Muscle of leg (tissue), 16 donors: Measurements from ENCODE around the gene MPC2. TPM values are rescaled to one million over a fixed set of nuclear protein-coding genes. Genes with fewer than 3 reads are reported as not detected.

Experiments
- DNase-seq: peaks from one replicate; pipeline ENCODE4 v3.0.0; 2013
- H3K27ac ChIP-seq: one replicate; pipeline ENCODE4 v1.5.1; 2013; ENCODE audit warnings: mild to moderate bottlenecking, low read length, control low read depth
- H3K27me3 ChIP-seq: one replicate; pipeline ENCODE4 v1.6.1; 2013; ENCODE audit warnings: low read length; ENCODE audit not compliant: control insufficient read depth, insufficient read depth
- H3K36me3 ChIP-seq: one replicate; pipeline ENCODE4 v1.6.1; 2013; ENCODE audit warnings: low read length; ENCODE audit not compliant: control insufficient read depth, insufficient read depth
- H3K4me1 ChIP-seq: one replicate; pipeline ENCODE4 v1.6.1; 2013; ENCODE audit warnings: low read length; ENCODE audit not compliant: control insufficient read depth, insufficient read depth
- H3K4me3 ChIP-seq: one replicate; pipeline ENCODE4 v1.5.1; 2013; ENCODE audit warnings: low read length, control low read depth
- H3K9me3 ChIP-seq: replicated peaks from 2 replicates; pipeline ENCODE4 v1.6.1; 2013; ENCODE audit warnings: low read depth, low read length; ENCODE audit not compliant: control insufficient read depth
- WGBS: methylation state at CpG from one replicate; pipeline ENCODE4 v1.1.5; 2013; ENCODE audit warnings: missing lambda C conversion rate; ENCODE audit not compliant: insufficient coverage; 5-methylcytosine and 5-hydroxymethylcytosine counted together
- long read RNA-seq, 11 donors: transcript quantifications; one replicate each; lab custom pipeline, GENCODE V29; 2026
- polyA plus RNA-seq, 8 donors: library from polyadenylated mRNA; unstranded; fragments of 120-200 nt; gene quantifications; one replicate each; pipeline versions ENCODE4 v1.2.1 to v1.2.3, GENCODE V29; 2013; ENCODE audit warnings: inconsistent platforms in 1 of 8, low replicate concordance in 1 of 8; ENCODE audit not compliant: insufficient read length in 8 of 8, insufficient read depth in 1 of 8
- total RNA-seq: library from RNA; stranded (reverse); fragments of 120-200 nt; gene quantifications from one replicate; pipeline ENCODE4 v1.2.4, GENCODE V29; 2013

Gene MPC2
- total RNA-seq (78.0 TPM), polyA plus RNA-seq (10 to 100 TPM; 63.0 to 74.6 (median 67.6) TPM)
- long read RNA-seq, donor 1, transcript MPC2-202 (5 exons, 2,177 nt) = major isoform, 35 of 35 reads
- long read RNA-seq, donor 1, partial matches to known transcripts = 0 of 35 reads
- long read RNA-seq, donor 1, other reads (novel, unspliced or antisense) = 0 of 35 reads
- long read RNA-seq, donor 2, partial matches to known transcripts = 0 of 3 reads
- long read RNA-seq, donor 2, other reads (novel, unspliced or antisense) = 0 of 3 reads
- long read RNA-seq, donor 3, transcript MPC2-202 (5 exons, 2,177 nt) = major isoform, 42 of 47 reads
- long read RNA-seq, donor 3, partial matches to known transcripts = 5 of 47 reads
- long read RNA-seq, donor 3, other reads (novel, unspliced or antisense) = 0 of 47 reads
- long read RNA-seq, donor 4, transcript MPC2-202 (5 exons, 2,177 nt) = major isoform, 41 of 87 reads
- long read RNA-seq, donor 4, partial matches to known transcripts = 46 of 87 reads
- long read RNA-seq, donor 4, other reads (novel, unspliced or antisense) = 0 of 87 reads
- long read RNA-seq, donor 5, transcript MPC2-202 (5 exons, 2,177 nt) = major isoform, 112 of 149 reads
- long read RNA-seq, donor 5, partial matches to known transcripts = 36 of 149 reads
- long read RNA-seq, donor 5, other reads (novel, unspliced or antisense) = 0 of 149 reads
- long read RNA-seq, donor 6, transcript MPC2-202 (5 exons, 2,177 nt) = major isoform, 115 of 155 reads
- long read RNA-seq, donor 6, partial matches to known transcripts = 40 of 155 reads
- long read RNA-seq, donor 6, other reads (novel, unspliced or antisense) = 0 of 155 reads
- long read RNA-seq, donor 7, transcript MPC2-202 (5 exons, 2,177 nt) = major isoform, 70 of 126 reads
- long read RNA-seq, donor 7, partial matches to known transcripts = 56 of 126 reads
- long read RNA-seq, donor 7, other reads (novel, unspliced or antisense) = 0 of 126 reads
- long read RNA-seq, donor 8, transcript MPC2-202 (5 exons, 2,177 nt) = major isoform, 37 of 72 reads
- long read RNA-seq, donor 8, partial matches to known transcripts = 35 of 72 reads
- long read RNA-seq, donor 8, other reads (novel, unspliced or antisense) = 0 of 72 reads
- long read RNA-seq, donor 9, transcript MPC2-202 (5 exons, 2,177 nt) = major isoform, 46 of 85 reads
- long read RNA-seq, donor 9, partial matches to known transcripts = 39 of 85 reads
- long read RNA-seq, donor 9, other reads (novel, unspliced or antisense) = 0 of 85 reads
- long read RNA-seq, donor 10, transcript MPC2-202 (5 exons, 2,177 nt) = major isoform, 74 of 140 reads
- long read RNA-seq, donor 10, partial matches to known transcripts = 65 of 140 reads
- long read RNA-seq, donor 10, other reads (novel, unspliced or antisense) = 0 of 140 reads
- long read RNA-seq, donor 11, transcript MPC2-202 (5 exons, 2,177 nt) = major isoform, 39 of 74 reads
- long read RNA-seq, donor 11, partial matches to known transcripts = 35 of 74 reads
- long read RNA-seq, donor 11, other reads (novel, unspliced or antisense) = 0 of 74 reads

- Histone ChIP-seq H3K4me3 (peak within 1 kb of the TSS; percentile 74), H3K9me3 (no peaks in the 10 kb centered on the region), H3K27me3 (no peaks in the 10 kb centered on the region), H3K27ac (peak within 1 kb of the TSS; percentile 98), H3K36me3 (no peaks in the 10 kb centered on the region), H3K4me1 (peaks cover 2% of the 10 kb centered on the region)
- DNase-seq = peak; percentile 93
- under 1% methylated on average over 50 of the region's 51 CpGs for WGBS
Measured at GRCh38 chr1:167936930-167937708, at the start of gene MPC2. Gene MPC2 (minus strand): TSS chr1:167937072. CDS start chr1:167935841, 1,231 bp downstream.

GRCh38 chr1:167984886-167985489, 48.1 kb upstream of the MPC2 start:
- DNase-seq = no peak
- Histone ChIP-seq H3K4me1 (no peaks in the 10 kb centered on the region), H3K36me3 (peaks cover 2% of the 10 kb centered on the region), H3K4me3 (no peak overlapping the region), H3K9me3 (no peaks in the 10 kb centered on the region), H3K27me3 (no peaks in the 10 kb centered on the region), H3K27ac (no peak overlapping the region)
- 83% methylated on average over 7 of the region's 8 CpGs for WGBS

DNA sequence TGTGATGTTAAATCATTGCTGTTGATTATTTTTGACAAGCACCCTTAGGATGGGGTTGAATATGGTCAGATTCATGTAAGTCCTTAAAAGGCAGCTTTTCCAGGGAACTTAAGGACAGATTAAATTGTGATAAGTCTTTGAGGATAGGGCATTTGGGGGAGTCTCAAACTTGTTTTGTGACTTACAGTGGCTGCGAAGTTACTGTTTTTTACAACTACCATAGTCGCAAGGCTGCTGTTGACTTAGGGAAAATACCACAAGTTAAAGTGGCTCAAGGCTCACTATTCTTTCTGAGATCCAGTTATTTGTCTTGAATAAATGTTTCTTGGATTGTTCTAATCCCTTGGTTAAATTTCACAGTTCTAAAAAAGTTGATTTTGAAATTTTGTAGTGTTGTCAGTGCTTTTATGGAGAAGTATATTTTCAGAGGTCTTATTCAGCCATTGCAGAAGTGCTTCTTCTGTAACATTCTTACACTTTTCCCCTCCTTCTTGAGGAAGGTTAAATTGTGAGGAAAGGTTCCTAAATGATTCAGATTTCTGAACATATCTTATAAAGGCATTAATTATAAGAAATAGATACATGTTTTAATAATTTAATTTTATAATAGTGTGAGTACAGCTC, 47.0 kb upstream of the MPC2 start:
- Histone ChIP-seq H3K36me3 (peaks cover 4% of the 10 kb centered on the region), H3K4me3 (no peak overlapping the region)
- no CpG with 5 or more reads among the region's 2 CpGs for WGBS

GRCh38 chr1:167981933-167982332, 45.1 kb upstream of the MPC2 start:
- DNase-seq = no peak
- Histone ChIP-seq H3K4me3 (no peak overlapping the region), H3K27ac (no peak overlapping the region), H3K27me3 (no peaks in the 10 kb centered on the region), H3K4me1 (no peaks in the 10 kb centered on the region), H3K9me3 (no peaks in the 10 kb centered on the region), H3K36me3 (peaks cover 7% of the 10 kb centered on the region)
- 100% methylated on average over 2 of the region's 9 CpGs for WGBS

More for the DNA sequence above, 47.0 kb upstream of the MPC2 start:
- Histone ChIP-seq H3K27ac (no peak overlapping the region), H3K9me3 (no peaks in the 10 kb centered on the region), H3K27me3 (no peaks in the 10 kb centered on the region), H3K4me1 (no peaks in the 10 kb centered on the region)
- DNase-seq = no peak

DNA sequence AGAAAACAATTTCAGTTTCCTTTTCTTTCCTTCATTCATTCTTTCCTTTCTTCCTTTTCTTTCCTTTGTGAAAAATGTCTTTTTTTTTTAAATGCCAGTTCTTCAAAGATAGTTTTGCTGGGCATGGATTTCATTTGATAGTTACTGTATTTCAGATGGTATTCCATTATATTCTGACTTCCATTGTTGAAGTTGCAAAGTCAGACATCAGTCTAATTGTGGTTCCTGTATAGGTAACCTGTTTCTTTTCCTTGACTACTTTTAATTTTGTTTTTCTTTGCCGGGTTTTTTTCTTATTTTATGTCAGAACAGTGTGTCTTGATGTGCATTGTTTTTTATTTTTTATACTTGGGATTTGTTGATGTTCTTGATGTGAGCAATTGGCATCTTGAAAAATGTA, 40.4 kb upstream of the MPC2 start:
- no peak for DNase-seq
- Histone ChIP-seq H3K36me3 (peaks cover 12% of the 10 kb centered on the region), H3K4me3 (no peak overlapping the region), H3K27ac (no peak overlapping the region), H3K9me3 (no peaks in the 10 kb centered on the region), H3K27me3 (no peaks in the 10 kb centered on the region), H3K4me1 (no peaks in the 10 kb centered on the region)
- no CpG with 5 or more reads among the region's 1 CpG for WGBS

GRCh38 chr1:167974698-167975097, 37.8 kb upstream of the MPC2 start:
- H3K4me3 ChIP-seq = no peak overlapping the region
- WGBS = no CpG with 5 or more reads among the region's 4 CpGs
- no peaks in the 10 kb centered on the region for H3K4me1 ChIP-seq
- DNase-seq = no peak
- H3K27me3 ChIP-seq = no peaks in the 10 kb centered on the region
- no peaks in the 10 kb centered on the region for H3K9me3 ChIP-seq
- peaks cover 14% of the 10 kb centered on the region for H3K36me3 ChIP-seq
- H3K27ac ChIP-seq = no peak overlapping the region

GRCh38 chr1:167973832-167974231, 37.0 kb upstream of the MPC2 start:
- no CpG with 5 or more reads among the region's 2 CpGs for WGBS
- no peak overlapping the region for H3K4me3 ChIP-seq
- no peaks in the 10 kb centered on the region for H3K27me3 ChIP-seq
- no peaks in the 10 kb centered on the region for H3K9me3 ChIP-seq
- H3K4me1 ChIP-seq = no peaks in the 10 kb centered on the region
- peak; percentile 4 for DNase-seq
- peaks cover 12% of the 10 kb centered on the region for H3K36me3 ChIP-seq
- no peak overlapping the region for H3K27ac ChIP-seq

DNA sequence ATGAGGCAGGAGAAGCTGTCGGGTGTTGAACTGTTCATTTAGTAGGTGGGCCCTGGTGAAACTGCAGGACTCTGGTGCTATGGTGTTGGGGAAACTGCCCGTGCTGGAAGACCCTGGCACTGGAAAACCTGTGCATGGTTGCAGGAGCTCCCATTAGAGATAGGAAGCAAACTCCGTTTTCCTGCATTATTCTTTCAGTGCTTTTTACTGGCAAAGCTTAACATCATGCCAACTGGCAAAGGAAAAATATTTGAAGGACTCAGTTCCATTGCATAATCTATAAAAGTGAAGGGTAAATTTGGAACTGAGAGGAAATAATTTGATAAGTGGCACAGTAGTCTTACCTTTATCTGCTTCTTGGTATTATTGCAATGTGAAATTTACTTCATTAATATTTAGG, 31.7 kb upstream of the MPC2 start:
- H3K27ac ChIP-seq = no peak overlapping the region
- H3K4me1 ChIP-seq = no peaks in the 10 kb centered on the region
- WGBS = 79% methylated on average over 2 of the region's 3 CpGs
- H3K36me3 ChIP-seq = peaks cover 7% of the 10 kb centered on the region
- H3K4me3 ChIP-seq = no peak overlapping the region
- H3K27me3 ChIP-seq = no peaks in the 10 kb centered on the region
- peaks cover 2% of the 10 kb centered on the region for H3K9me3 ChIP-seq
- DNase-seq = no peak
